ENCODE measurements around the gene AP3S2. TPM values are rescaled to one million over a fixed set of nuclear protein-coding genes. Genes with fewer than 3 reads are reported as not detected.

The AP3S2 gene
- total and polyA plus RNA-seq, 2 of the 8 experiments (the other 6 are each of a cell fraction or from before 2014, with no cell fraction given) = 19.2 to 45.4 TPM

- no peak for TF ChIP-seq ATF3 (IDR thresholded peaks at IDR 0.05; ENCODE audit: insufficient read depth, low read depth, low read length)
- TF ChIP-seq POU5F1 (IDR thresholded peaks at IDR 0.05; ENCODE audit: low read depth, low read length) = no peak
- no peak for TF ChIP-seq BACH1 (IDR thresholded peaks at IDR 0.05; ENCODE audit: low read length)
- TF ChIP-seq SP1 (IDR thresholded peaks at IDR 0.05; ENCODE audit: low read depth, low read length) = no peak
- no peak for TF ChIP-seq JUND (IDR thresholded peaks at IDR 0.05; ENCODE audit: low read length)
- TF ChIP-seq, protein P1, sequence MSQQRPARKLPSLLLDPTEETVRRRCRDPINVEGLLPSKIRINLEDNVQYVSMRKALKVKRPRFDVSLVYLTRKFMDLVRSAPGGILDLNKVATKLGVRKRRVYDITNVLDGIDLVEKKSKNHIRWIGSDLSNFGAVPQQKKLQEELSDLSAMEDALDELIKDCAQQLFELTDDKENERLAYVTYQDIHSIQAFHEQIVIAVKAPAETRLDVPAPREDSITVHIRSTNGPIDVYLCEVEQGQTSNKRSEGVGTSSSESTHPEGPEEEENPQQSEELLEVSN (IDR thresholded peaks at IDR 0.05) = no peak
- no peak for TF ChIP-seq CREB1 (IDR thresholded peaks at IDR 0.05)
- no peak for TF ChIP-seq KDM4A (IDR thresholded peaks at IDR 0.05; ENCODE audit: low read depth, low read length, severe bottlenecking)
- no peak for TF ChIP-seq POLR2A (IDR thresholded peaks at IDR 0.05; ENCODE audit: control extremely low read depth in 1 of 2, low read depth in 2 of 2, low read length in 2 of 2)
Measured at GRCh38 chr15:89823836-89824606, 69.8 kb downstream of the AP3S2 start (continued).
